ENCODE results near the gene TOP1.

Gene TOP1

DNA sequence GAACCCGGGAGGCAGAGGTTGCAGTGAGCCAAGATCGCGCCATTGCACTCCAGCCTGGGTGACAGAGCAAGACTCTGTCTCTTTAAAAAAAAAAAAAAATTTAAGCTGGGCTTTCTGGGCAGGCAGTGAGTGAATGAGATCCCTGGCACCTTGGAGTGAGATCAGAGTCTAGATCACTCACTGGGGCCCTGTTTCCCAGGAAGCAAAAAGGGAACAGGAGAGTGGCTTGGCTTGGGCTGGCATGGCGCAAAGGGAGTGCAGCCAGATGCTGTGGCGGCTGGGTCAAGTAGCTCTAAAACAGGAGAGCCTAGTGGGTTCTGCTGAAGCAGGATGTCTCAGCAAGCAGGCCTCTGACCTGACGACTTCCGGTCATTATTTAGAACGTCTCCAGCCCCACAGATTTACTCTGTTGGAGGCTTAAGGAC, 119.2 kb downstream of the TOP1 start:
- DNase-seq (ENCODE audit: low spot score): no peak

GRCh38 chr20:41148942-41149341, 120.3 kb downstream of the TOP1 start:
- DNase-seq (ENCODE audit: low spot score): no peak

DNA sequence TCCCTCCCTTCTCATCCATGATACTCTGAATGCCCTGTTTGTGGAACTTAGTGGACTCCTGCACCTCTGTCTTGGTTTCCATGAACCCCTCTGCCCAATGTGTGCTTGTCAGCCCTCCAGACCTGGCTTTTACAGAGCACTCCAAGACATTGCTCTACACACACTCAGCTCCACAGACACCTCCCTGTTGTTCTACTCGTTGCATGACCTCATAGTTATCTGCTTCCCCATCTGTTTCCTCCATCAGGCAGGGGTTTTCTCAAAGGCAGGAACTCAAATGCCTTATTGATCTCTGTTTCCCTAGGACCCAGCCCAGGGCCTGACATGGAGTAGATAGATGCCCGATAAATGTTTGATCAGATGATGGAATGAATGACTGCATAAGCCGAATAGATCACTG, 122.0 kb downstream of the TOP1 start:
- DNase-seq (ENCODE audit: low spot score): peak; percentile 54

- DNase-seq (ENCODE audit: low spot score): no peak
These were observed 122.7 kb downstream of the TOP1 start for GRCh38 chr20:41151134-41151869.

DNA sequence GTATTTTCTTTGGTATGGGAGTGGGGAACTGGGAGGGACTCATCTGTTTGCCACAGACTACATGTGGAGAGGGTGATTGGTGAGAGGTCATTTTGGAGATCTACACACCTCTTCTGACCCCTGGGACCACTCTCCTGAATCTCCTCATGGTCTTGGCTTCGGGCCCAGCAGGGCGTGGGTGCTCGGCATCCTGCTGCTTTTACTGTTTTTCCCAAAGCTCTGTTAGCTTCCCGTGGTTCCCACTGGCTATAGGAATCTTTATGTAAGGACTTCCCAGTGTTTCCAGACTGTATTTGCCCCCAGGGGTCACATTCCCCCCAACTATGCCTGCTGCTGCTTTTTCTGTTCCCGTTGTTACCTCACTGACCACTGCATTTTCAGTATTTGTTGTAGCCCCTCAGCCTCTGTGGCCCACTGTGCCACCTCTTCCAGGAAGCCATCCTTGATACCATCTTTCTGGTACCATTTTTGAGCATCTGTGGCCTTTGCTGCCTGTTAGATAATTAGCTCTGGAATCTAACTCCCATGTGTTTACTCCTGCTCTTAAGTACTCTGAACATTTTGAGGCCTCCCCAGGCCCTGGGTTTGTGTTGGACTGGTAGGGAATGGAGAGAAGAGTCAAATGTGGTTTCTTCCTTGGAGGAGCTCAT, 123.6 kb downstream of the TOP1 start:
- no peak for DNase-seq (ENCODE audit: low spot score)

DNA sequence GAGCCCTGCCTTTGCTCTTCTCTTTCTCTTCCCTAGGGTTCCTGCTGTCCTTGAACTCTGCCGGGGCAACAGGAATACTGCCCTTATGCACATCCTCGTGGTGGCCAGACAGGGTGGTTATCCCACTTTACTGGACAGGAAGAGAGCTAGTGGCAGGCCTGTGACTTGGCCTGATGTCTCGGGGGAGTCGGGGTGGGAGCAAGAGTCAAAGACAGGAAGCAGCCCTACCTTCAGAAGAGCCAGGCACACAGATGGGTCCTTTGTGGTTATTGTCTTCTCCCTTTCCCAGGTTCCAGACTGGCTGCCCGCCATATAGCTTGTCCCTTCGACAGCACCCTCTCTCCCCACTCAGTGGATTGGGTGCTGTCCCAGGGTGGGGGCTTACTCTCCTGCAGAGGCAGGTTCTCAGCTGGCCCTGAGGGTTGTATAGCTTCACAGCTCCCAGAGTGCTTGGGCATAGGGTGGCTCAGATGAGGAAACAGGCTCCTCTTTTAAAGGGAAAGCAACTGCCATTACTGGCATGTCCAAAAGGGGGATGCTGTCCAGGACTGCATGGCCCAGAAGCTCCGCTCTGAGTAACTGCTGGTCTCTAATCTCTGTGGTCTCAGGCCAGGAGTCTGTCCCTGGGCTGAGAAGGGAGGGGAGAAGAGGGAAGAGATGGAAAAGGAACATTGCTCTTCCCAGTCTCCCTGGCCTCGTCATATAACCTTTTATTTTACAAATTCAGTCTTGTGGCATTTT, 126.0 kb downstream of the TOP1 start:
- DNase-seq (ENCODE audit: low spot score): no peak

GRCh38 chr20:41155261-41155660, 126.6 kb downstream of the TOP1 start:
- DNase-seq (ENCODE audit: low spot score): no peak

GRCh38 chr20:41158082-41158625, 129.5 kb downstream of the TOP1 start:
- DNase-seq (ENCODE audit: low spot score): no peak

DNA sequence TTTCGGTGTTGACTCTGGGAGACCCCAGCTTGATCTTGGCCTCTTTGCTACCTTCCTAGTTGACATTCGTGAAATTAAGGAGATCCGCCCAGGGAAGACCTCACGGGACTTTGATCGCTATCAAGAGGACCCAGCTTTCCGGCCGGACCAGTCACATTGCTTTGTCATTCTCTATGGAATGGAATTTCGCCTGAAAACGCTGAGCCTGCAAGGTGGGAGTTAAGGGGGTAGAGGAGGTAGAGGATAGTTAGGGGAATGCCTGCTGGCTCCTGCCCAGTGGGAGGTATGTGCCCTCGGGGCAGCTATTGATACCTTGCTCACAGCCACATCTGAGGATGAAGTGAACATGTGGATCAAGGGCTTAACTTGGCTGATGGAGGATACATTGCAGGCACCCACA, 130.9 kb downstream of the TOP1 start:
- no peak for DNase-seq (ENCODE audit: low spot score)

DNA sequence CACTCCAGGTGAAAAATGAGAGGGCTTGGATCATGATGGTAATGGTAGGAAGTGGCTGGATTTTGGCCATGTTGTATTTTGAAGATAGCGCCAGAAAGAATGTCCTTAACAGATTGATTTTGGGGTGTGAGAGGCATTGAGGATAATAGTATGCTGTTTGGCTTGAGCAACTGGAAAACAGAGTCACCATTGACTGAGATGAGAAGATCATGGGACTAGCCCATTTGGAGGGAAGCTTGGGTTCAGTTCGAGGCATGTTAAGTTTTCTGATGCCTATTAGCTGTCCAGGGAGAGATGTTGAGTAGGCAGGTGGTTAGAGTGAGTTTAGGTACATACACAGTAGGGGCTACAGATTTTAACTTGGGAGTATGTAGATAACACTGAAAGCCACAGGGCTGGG, 132.1 kb downstream of the TOP1 start:
- no peak for DNase-seq (ENCODE audit: low spot score)

GRCh38 chr20:41161886-41162285, 133.3 kb downstream of the TOP1 start:
- DNase-seq (ENCODE audit: low spot score): no peak

- DNase-seq (ENCODE audit: low spot score): no peak
These were observed 133.8 kb downstream of the TOP1 start for GRCh38 chr20:41162396-41162795.

DNA sequence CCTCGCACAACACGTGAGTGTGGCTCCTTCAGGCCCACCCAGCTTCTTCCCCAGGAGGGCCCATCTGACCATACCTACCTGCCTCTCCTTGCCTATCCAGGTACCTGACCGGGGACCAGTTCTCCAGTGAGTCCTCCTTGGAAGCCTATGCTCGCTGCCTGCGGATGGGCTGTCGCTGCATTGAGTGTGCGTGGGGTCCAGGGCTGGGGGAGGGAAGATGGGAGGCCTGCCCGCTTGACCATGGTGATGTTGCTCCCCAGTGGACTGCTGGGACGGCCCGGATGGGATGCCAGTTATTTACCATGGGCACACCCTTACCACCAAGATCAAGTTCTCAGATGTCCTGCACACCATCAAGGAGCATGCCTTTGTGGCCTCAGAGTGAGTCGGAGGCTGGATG, 135.2 kb downstream of the TOP1 start:
- no peak for DNase-seq (ENCODE audit: low spot score)

DNA sequence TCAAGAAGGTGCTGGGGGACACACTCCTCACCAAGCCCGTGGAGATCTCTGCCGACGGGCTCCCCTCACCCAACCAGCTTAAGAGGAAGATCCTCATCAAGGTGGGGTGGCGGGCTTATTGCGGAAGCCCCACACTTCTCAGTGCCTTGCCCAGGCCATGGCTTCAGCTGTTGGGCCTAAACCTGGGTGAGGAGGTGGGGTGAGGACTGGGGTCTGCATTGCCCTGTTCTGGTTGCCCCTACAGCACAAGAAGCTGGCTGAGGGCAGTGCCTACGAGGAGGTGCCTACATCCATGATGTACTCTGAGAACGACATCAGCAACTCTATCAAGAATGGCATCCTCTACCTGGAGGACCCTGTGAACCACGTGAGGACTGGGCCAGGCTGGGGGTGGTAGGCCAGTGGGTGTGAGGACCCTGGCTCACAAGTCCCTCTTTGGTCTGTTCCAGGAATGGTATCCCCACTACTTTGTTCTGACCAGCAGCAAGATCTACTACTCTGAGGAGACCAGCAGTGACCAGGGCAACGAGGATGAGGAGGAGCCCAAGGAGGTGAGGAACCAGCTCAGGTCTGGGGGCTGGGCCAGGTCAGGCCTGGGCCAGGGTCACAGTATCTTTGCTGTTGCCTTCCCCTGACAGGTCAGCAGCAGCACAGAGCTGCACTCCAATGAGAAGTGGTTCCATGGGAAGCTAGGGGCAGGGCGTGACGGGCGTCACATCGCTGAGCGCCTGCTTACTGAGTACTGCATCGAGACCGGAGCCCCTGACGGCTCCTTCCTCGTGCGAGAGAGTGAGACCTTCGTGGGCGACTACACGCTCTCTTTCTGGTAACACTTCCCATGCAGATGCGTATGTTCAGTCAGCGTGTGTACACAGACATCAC, 136.6 kb downstream of the TOP1 start:
- DNase-seq (ENCODE audit: low spot score): no peak

DNA sequence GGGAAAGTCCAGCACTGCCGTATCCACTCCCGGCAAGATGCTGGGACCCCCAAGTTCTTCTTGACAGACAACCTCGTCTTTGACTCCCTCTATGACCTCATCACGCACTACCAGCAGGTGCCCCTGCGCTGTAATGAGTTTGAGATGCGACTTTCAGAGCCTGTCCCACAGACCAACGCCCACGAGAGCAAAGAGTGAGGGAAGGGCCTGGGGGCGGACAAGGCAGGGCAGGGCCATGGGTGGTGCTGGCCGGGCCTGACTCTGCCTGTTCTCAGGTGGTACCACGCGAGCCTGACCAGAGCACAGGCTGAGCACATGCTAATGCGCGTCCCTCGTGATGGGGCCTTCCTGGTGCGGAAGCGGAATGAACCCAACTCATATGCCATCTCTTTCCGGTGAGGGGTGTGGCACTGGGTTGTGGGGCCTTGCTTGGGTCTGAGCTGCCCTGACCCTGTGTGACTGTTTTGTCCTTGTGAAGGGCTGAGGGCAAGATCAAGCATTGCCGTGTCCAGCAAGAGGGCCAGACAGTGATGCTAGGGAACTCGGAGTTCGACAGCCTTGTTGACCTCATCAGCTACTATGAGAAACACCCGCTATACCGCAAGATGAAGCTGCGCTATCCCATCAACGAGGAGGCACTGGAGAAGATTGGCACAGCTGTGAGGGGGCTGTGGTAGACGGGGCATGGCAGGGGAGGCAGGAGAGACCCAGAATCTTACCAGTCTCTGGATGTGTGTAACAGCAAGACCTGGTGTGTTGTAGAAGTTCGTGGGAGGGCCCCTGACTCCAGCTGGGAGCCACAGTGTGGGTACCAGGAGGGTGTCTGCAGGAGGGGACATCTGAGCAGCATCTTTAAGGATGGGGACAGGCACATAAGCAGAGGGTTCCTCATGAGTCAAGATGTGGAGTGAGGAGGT, 137.8 kb downstream of the TOP1 start:
- no peak for DNase-seq (ENCODE audit: low spot score)

GRCh38 chr20:41167118-41167470, 138.5 kb downstream of the TOP1 start:
- no peak for DNase-seq (ENCODE audit: low spot score)

DNA sequence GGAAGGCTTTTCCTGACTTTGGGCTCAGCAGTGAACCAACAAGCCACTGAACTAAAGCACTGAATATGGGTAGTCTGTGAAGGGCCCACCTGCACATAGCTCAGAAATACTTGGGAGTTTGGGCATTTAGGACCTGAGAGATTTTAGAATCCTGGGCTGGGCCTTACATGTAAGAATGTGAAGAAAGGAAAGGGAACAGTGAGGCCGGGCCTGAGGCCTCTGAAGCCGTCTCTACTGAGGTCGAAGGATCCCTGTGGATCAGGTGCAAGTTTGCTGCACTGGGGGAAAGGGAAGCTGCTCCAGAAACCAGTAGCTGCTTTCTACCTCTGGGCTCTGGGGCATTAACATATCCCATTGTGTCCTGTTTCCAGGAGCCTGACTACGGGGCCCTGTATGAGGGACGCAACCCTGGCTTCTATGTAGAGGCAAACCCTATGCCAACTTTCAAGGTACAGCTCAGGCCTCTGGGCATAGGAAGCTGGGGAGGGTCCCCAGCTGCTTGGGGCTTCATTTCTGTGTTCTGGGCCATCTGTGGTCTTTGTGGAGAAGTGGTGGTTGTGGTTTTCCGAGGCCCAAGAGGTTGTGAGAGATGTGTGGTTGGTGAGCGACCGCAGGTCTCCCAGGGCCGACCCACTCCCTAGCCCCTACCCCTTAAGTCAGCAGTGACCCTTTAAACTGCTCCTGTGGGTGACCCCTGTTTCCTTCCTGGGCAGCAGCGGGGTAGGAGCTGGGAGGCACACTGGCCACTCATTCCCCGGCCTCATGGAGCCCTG, 139.0 kb downstream of the TOP1 start:
- DNase-seq (ENCODE audit: low spot score): no peak

GRCh38 chr20:41168281-41169161, 139.9 kb downstream of the TOP1 start:
- no peak for DNase-seq (ENCODE audit: low spot score)

DNA sequence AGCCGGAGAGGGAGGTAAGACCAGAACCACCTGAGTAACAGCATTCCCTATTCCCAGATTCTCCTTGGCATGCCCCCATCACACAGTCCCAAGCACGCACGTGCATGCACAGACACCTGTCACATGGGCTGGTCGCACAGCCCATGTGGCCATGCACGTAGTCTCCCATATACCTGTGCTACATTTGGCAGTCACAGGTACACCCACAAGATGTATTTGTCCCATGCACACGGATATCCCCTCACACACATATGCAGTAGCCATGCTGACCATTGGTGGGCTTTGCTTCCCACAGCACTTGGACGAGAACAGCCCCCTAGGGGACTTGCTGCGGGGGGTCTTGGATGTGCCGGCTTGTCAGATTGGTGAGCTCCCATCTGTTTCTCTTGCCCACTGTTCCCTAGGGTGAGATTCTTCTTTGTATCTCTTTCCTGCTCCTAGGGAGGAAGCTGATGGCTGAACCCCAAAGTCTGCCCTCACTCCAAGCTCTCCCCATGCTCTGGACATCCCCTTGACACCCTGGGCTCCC, 140.6 kb downstream of the TOP1 start:
- DNase-seq (ENCODE audit: low spot score): no peak
